Activated T-helper 2 cell treated with anti-CD3 and anti-CD28 coated beads, Interferon-gamma antibody, Interleukin-2, Interleukin-4, amounts not matched to agents 10 μg/mL and 5 μg/mL and 100 μg/mL, durations not matched to agents 14 hours and 24 hours and 36 hours (primary cell): ENCODE measurements around the gene TCF12. TPM values are rescaled to one million over a fixed set of nuclear protein-coding genes. Genes with fewer than 3 reads are reported as not detected.

Experiments
- DNase-seq: peaks from one replicate; pipeline ENCODE4 v3.0.0; 2021; ENCODE audit warnings: low spot score
- H3K27ac Mint-ChIP-seq: one replicate; pipeline ENCODE4 v1.8.0; 2021; ENCODE audit warnings: mixed read lengths
- H3K27me3 Mint-ChIP-seq: one replicate; pipeline ENCODE4 v1.8.0; 2021; ENCODE audit warnings: low read depth, mixed read lengths
- H3K36me3 Mint-ChIP-seq: one replicate; pipeline ENCODE4 v1.8.0; 2021; ENCODE audit warnings: low read depth, mixed read lengths
- H3K4me1 Mint-ChIP-seq: one replicate; pipeline ENCODE4 v1.8.0; 2021; ENCODE audit warnings: low read depth, mixed read lengths
- H3K4me3 Mint-ChIP-seq: one replicate; pipeline ENCODE4 v1.8.0; 2021; ENCODE audit warnings: low read depth, mild to moderate bottlenecking, moderate library complexity, mixed read lengths
- H3K9me3 Mint-ChIP-seq: one replicate; pipeline ENCODE4 v1.8.0; 2021; ENCODE audit warnings: mixed read lengths
- intact Hi-C: fragments of 100-400 bp; cut with micrococcal nuclease; formaldehyde crosslinking; loops from one replicate; pipeline ENCODE4 v1.15.1; 2023
- total RNA-seq: library from RNA; stranded (reverse); gene quantifications from 2 replicates; pipeline ENCODE4 v1.2.3, GENCODE V29; 2022

Gene TCF12
- total RNA-seq, 1 donor from 2014 or later: 70.7 TPM

DNA sequence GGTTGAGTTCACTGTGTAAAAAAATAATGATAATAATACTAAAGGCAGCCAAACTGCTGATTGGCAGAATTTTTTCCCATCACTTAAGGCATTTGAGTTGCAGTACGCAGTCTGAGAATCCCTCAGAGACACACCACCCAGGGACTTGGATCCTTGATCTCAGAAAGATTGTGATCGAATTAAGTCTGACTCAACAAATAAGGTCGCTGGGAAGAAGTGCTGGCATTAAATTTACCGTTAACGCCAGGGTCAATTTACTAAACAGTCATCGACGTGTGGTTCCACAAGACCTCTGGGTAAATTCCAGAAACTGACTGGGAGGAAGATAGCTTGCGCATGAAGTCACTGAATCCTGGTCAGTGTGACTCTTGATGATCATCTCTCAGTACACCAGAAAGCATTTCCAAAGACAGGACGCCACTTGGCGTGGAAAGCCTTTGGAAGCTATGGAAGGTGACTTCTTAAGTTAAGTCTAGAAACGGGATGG, 409.6 kb downstream of the TCF12 start:
- no peak for DNase-seq
- no peaks in the 10 kb centered on the region for H3K9me3 Mint-ChIP-seq
- intact Hi-C loops: no loop called here
- H3K4me3 Mint-ChIP-seq: no peak overlapping the region
- peaks cover 2% of the 10 kb centered on the region for H3K27me3 Mint-ChIP-seq
- H3K36me3 Mint-ChIP-seq: no peaks in the 10 kb centered on the region
- no peak overlapping the region for H3K27ac Mint-ChIP-seq
- peaks cover 5% of the 10 kb centered on the region for H3K4me1 Mint-ChIP-seq

DNA sequence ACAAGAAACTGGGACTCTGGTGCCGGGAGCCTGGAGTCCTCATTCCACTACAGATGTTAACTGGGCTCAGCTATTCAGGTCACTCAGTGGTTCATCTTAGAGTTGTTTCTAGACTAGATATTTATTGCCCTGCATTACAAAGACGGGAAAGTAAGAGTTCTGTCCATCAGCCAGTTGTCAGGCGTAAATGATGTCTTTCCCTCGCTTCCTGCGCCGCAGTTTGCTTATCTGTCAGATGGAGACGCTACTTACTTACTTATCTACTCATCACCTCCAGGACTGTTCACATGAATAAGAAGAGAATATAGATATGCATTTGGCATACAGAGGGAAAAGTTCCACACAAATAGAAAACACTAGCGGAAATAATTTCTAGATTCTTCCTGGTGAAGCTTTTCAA, 410.0 kb downstream of the TCF12 start:
- H3K4me1 Mint-ChIP-seq: peaks cover 5% of the 10 kb centered on the region
- no peaks in the 10 kb centered on the region for H3K36me3 Mint-ChIP-seq
- peaks cover 2% of the 10 kb centered on the region for H3K27me3 Mint-ChIP-seq
- no peaks in the 10 kb centered on the region for H3K9me3 Mint-ChIP-seq
- H3K4me3 Mint-ChIP-seq: no peak overlapping the region
- no peak for DNase-seq
- intact Hi-C loops: no loop called here
- H3K27ac Mint-ChIP-seq: no peak overlapping the region

DNA sequence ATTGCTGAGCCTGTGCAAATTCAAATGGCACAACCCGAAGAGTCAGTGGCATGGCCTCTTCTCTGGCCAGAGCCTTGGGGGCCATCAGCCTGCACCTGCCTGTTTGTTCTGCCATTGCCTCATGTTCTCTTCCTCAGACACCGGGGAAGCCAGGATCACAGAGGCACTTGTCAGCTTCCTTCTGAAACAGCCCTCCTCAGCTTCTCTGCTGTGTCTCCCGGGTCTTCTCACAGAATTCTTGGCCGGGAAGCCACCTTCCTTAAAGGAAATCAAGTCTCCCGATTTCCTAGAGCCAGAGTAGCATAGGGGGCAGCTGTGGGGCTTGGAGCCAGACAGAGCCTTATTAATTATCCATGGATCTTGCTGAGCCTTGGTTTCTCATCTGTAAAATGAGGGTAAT, 410.5 kb downstream of the TCF12 start:
- Mint-ChIP-seq H3K27ac (no peak overlapping the region), H3K27me3 (peaks cover 2% of the 10 kb centered on the region), H3K36me3 (no peaks in the 10 kb centered on the region), H3K4me1 (peaks cover 5% of the 10 kb centered on the region), H3K4me3 (no peak overlapping the region), H3K9me3 (no peaks in the 10 kb centered on the region)
- intact Hi-C loops: no loop called here
- no peak for DNase-seq

DNA sequence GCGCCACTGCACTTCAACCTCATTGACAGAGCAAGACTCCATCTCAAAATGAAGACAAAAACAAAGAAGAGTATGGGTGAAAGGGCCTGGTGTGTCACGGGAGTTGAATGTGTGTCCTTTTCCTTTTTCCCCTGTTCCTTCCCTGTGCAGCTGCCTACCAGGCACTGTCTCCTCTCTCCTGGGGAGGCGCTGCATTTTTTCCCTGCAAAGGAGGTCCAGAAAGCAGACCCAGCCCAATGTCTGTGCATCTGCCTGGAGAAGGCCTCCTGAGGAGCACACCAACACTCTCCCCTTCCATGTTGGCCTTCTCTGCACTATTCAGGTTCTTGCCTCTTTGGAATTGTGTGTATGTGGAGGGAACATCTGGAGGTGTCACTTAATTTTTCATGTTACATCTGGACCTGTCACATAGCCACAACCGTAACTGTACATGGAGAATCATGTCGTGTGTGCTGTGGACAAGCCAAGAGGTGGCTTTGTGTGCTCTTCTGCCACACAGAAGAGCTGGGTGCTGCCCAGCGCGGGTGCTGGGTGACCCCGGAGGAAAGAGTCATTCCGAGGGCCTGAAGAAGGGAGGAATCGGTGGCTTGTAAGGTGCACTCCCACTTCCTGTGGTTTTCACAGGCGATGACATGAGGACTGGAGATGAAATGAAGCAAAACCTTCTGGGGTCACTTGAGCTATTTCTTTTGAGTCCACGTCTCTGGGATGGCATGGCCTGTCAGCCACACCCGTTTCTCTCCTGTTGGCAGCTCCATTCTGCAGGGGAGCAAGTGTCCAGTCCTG, 411.3 kb downstream of the TCF12 start:
- peaks cover 3% of the 10 kb centered on the region for H3K27me3 Mint-ChIP-seq
- DNase-seq: no peak
- no peak overlapping the region for H3K4me3 Mint-ChIP-seq
- no peaks in the 10 kb centered on the region for H3K36me3 Mint-ChIP-seq
- H3K27ac Mint-ChIP-seq: no peak overlapping the region
- intact Hi-C loops: no loop called here
- H3K9me3 Mint-ChIP-seq: no peaks in the 10 kb centered on the region
- H3K4me1 Mint-ChIP-seq: peaks cover 5% of the 10 kb centered on the region

DNA sequence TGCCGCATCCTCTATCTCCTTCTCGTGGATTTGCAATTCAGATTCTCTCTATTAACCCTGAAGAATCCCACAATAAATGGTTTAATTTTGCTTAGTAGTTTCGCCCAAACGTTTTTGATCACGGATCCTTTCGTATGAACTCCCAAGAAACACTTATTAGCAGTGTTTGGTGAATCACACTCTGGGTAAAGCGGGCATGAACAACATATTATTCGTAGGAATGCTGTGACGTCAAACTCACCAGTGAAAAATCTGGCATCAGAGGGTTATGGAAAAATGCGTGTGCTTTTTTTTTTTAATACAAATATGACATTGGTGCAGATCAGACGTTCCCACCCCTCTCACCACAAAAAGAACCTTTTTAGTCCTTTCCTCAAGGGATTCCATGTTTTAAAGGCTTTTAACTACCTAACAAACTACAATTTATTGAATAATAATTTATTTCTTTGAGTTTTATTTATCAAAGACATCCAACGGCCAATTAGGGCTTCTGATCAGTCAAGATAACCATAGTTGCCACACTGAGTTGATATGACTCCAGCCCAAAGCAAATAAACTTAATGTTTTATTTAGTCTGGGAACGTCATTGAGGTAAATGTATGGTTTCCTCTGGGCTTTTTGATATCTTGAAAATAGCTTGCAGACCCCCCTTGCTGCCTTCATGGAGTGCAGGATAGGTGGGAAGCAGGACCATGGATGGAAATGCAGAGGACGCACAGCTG, 412.3 kb downstream of the TCF12 start:
- peaks cover 5% of the 10 kb centered on the region for H3K27me3 Mint-ChIP-seq
- no peak overlapping the region for H3K4me3 Mint-ChIP-seq
- no peaks in the 10 kb centered on the region for H3K9me3 Mint-ChIP-seq
- no peaks in the 10 kb centered on the region for H3K36me3 Mint-ChIP-seq
- intact Hi-C loops: no loop called here
- H3K4me1 Mint-ChIP-seq: peaks cover 5% of the 10 kb centered on the region
- no peak for DNase-seq
- no peak overlapping the region for H3K27ac Mint-ChIP-seq

DNA sequence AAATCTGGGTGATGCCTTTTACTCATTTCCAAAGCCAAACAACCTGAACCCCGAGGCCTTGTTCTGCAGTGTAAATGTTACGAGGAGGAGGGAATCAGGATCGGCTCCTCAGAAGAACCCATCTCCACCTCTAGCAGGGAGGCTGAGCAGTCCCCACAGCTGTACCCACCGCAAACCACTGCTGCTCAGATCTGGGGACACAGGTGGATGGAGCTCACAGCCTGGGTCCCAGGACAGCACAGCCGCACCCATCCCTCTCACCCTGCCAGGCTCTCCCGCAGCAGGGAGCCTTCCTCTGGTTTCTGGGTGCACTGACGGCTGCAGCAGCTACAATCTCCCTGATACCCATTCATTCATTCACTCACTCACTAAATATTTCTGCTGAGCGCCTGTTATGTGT, 413.9 kb downstream of the TCF12 start:
- Mint-ChIP-seq H3K27ac (no peak overlapping the region), H3K9me3 (no peaks in the 10 kb centered on the region), H3K36me3 (no peaks in the 10 kb centered on the region), H3K4me1 (peaks cover 5% of the 10 kb centered on the region), H3K4me3 (no peak overlapping the region), H3K27me3 (peaks cover 5% of the 10 kb centered on the region)
- intact Hi-C loops: no loop called here
- DNase-seq: no peak

DNA sequence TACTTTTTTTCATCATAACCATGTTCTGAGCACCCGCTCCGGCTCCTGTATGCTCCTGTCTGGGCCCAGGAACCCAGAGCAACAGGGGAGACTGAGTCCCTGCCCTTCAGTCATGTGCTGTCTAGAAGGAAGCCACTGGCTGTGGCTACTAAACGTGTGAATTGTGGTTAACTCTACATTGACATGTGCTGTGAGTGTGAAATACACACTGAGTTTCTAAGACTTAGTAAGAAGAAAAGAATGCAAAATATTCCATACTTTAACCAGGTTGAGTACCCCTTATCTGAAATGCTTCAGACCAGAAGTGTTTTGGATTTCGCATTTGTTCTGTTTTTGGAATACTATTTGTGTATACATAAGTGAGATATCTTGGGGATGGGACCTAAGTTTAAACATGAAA, 415.0 kb downstream of the TCF12 start:
- Mint-ChIP-seq H3K4me3 (no peak overlapping the region), H3K9me3 (no peaks in the 10 kb centered on the region), H3K27ac (no peak overlapping the region), H3K4me1 (peaks cover 5% of the 10 kb centered on the region), H3K36me3 (no peaks in the 10 kb centered on the region), H3K27me3 (peaks cover 4% of the 10 kb centered on the region)
- no peak for DNase-seq
- intact Hi-C loops: no loop called here

DNA sequence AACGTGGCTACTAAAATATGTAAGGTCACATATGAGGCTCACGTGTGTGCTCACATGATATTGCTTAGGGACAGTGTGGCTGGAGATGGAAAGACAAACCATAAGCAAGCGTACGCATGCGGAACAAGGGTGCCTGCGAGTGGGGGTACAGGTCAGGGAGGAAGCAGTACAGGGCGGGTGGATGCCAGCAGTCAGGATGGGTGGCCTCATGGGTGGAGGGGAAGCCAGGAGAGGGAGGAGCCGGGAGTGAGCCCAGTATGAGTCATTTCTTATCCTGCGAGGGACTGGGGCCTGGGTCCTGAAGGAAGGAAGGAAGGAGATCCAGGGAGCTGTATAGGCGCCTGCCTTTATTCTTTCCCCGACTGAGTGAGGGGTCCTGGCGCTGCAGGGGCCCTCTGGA, 415.8 kb downstream of the TCF12 start:
- intact Hi-C loops: no loop called here
- Mint-ChIP-seq H3K27me3 (peaks cover 2% of the 10 kb centered on the region), H3K9me3 (no peaks in the 10 kb centered on the region), H3K4me1 (peaks cover 5% of the 10 kb centered on the region), H3K36me3 (no peaks in the 10 kb centered on the region), H3K27ac (no peak overlapping the region), H3K4me3 (no peak overlapping the region)
- DNase-seq: no peak

DNA sequence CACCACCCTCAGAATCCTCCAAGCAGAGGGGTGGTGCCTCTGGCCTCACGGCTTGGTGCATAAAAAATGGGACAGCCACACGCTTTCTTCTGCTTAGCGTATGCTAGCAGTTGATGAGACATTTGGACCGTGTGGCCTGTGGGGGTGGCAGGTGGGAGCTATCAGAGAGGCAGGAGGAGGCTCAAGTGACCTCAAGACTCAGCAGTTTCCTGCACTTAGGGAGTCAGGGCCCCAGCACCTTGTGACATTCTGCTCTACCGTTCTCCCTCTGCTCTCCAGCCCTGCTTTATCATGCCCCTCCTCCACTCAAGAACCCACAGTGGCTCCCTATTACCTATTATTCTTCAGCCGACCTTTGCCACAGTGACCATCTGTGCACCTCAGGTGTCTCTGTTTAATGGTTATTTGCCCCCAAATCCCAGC, 416.9 kb downstream of the TCF12 start:
- Mint-ChIP-seq H3K4me1 (peaks cover under 1% of the 10 kb centered on the region), H3K36me3 (no peaks in the 10 kb centered on the region), H3K4me3 (no peak overlapping the region), H3K27ac (no peak overlapping the region), H3K9me3 (no peaks in the 10 kb centered on the region), H3K27me3 (peaks cover 2% of the 10 kb centered on the region)
- intact Hi-C loops: no loop called here
- DNase-seq: no peak

DNA sequence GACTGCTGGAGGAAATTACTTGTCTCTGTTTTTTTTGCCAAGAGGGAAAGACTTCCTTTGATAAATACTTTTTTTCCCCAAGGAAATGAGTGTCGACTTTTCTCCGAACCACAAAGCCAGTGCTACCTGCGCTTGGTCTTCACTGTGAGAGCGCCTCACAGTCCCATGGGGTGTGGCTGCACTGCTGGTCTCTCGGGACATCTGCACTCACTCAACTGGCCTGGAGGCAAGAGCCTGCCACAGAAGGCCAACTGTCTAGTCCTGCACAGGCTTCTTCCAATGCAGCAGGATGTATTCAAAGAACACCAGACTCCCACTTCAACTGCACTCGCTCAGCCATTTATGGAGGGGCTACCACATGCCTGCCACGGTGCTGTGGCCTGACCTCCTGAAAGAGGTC, 417.3 kb downstream of the TCF12 start:
- Mint-ChIP-seq H3K9me3 (no peaks in the 10 kb centered on the region), H3K27me3 (peaks cover 2% of the 10 kb centered on the region), H3K4me3 (no peak overlapping the region), H3K4me1 (no peaks in the 10 kb centered on the region), H3K27ac (no peak overlapping the region), H3K36me3 (no peaks in the 10 kb centered on the region)
- intact Hi-C loops: no loop called here
- DNase-seq: no peak

DNA sequence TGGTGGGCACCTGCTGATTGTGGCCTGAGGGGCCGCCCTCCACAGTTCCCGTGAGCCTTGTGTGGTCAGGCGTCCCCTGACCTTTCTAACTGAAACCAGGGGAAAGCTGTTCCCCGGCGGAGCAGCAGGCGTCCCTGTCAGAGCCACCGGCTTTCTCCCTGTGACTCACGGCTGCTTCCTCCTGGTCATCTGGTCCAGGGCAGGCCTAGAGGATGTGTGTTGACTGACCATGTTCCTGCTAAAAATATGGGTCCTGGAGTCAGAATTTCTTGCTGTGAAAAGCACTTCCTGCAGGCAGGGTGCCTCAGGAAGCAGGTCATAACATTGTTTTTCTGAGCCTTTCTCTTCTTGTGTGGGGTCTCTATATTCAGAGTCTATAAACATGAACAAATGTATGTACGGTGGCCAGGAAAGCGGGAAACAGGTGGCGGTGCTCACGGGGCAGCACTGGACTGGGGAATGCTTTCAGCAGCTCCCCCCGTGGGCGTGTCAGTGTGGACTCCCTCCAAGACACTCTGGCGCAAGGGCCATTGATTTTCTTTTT, 419.5 kb downstream of the TCF12 start:
- intact Hi-C loops: no loop called here
- Mint-ChIP-seq H3K27ac (no peak overlapping the region), H3K4me1 (no peaks in the 10 kb centered on the region), H3K4me3 (no peak overlapping the region), H3K27me3 (peaks cover 7% of the 10 kb centered on the region), H3K9me3 (no peaks in the 10 kb centered on the region), H3K36me3 (no peaks in the 10 kb centered on the region)
- no peak for DNase-seq

DNA sequence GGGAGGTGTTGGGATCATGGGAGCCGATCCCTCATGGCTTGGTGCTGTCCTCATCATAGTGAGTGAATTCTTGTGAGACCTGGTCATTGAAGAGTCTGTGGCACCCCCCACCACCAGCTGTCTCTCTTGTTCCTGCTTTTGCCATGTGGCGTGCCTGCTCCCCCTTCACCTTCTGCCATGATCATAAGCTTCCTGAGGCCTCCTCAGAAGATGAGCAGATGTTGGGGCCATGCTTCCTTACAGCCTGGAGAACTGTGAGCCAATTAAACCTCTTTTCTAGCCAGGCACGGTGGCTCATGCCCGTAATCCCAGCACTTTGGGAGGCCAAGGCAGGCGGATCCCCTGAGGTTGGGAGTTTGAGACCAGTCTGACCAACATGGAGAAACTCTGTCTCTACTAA, 420.9 kb downstream of the TCF12 start:
- intact Hi-C loops: no loop called here
- Mint-ChIP-seq H3K27me3 (peaks cover 7% of the 10 kb centered on the region), H3K9me3 (no peaks in the 10 kb centered on the region), H3K36me3 (no peaks in the 10 kb centered on the region), H3K27ac (no peak overlapping the region), H3K4me3 (no peak overlapping the region), H3K4me1 (no peaks in the 10 kb centered on the region)
- no peak for DNase-seq
